ENCODE results near the gene ZSCAN22.

The ZSCAN22 gene

GRCh38 chr19:58380037-58380661, 53.4 kb downstream of the ZSCAN22 start:
- peak; percentile 51 for DNase-seq

GRCh38 chr19:58380662-58381459, 54.1 kb downstream of the ZSCAN22 start, which contains the start of gene ZNF837:
TSS of gene ZNF837 (minus strand) at chr19:58381030. CDS start at chr19:58369332, 11,698 bp downstream.
- peak; percentile 99 for DNase-seq

- no peak for DNase-seq
Measured at GRCh38 chr19:58381460-58382212, 54.8 kb downstream of the ZSCAN22 start.

GRCh38 chr19:58382997-58383603, 56.3 kb downstream of the ZSCAN22 start:
- no peak for DNase-seq

- DNase-seq: no peak
Measured at GRCh38 chr19:58385313-58385890, 58.6 kb downstream of the ZSCAN22 start.

- peak; percentile 13 for DNase-seq
Measured at GRCh38 chr19:58385891-58386575, 59.2 kb downstream of the ZSCAN22 start.

GRCh38 chr19:58386576-58387337, 60.0 kb downstream of the ZSCAN22 start, which contains the start of gene RPS5:
TSS of gene RPS5 (plus strand) at chr19:58387269. CDS start at chr19:58388138, 869 bp downstream.
- DNase-seq: peak; percentile 97

GRCh38 chr19:58387338-58388174, 60.8 kb downstream of the ZSCAN22 start:
- DNase-seq: no peak

GRCh38 chr19:58388175-58388526, 61.4 kb downstream of the ZSCAN22 start:
- no peak for DNase-seq

Measured in DMS79 treated with DMSO at 0.1 percent for 48 hours (cell line).